GM12874 (cell line): ENCODE data around the gene ASAP3.

Experiments used
- TF ChIP-seq, protein P1 (sequence below): IDR thresholded peaks from 2 replicates; pipeline ENCODE4 v1.5.1; 2011; ENCODE audit warnings: low read depth, mild to moderate bottlenecking, control low read depth, low read length, moderate library complexity; ENCODE audit not compliant: insufficient read depth

Gene ASAP3

DNA sequence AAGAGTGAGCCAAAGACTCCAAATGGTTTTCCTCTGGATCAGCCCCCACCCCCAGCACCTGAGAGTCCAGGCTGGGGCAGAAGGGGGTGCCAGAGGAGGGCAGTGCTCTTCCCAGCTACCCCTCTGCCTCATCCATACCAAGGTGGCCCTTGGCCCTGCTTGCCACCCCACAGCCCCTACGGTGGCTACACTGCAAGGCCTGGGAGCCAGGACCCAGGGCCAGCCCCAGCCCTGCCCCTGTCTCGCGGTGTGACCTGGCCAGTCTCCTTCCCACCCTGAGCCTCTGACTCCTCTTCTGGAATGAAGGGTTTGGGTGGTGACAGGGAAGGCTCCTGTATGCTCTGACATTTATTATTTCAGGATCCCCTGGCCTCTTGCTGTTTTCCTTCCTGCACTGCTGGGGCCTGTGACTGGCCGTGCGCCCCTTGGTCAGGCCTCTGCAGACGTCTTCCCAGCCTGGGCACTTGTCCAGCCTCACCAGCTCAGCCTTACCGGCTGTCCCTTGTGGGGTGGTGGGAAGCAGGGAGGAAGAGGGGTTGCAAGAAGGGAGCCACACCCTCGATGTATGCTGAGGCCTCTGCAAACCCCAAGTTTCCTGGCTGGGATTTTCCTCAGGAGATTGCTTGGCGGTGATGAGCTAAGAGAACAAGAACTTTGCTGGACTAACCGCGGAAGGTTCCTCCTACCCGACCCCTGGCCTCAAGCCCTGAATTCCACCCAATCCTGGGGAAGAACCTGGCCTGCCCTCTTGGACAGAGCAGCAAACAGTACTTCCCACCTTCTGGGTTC, 13.5 kb downstream of the ASAP3 start:
- TF ChIP-seq, protein P1, sequence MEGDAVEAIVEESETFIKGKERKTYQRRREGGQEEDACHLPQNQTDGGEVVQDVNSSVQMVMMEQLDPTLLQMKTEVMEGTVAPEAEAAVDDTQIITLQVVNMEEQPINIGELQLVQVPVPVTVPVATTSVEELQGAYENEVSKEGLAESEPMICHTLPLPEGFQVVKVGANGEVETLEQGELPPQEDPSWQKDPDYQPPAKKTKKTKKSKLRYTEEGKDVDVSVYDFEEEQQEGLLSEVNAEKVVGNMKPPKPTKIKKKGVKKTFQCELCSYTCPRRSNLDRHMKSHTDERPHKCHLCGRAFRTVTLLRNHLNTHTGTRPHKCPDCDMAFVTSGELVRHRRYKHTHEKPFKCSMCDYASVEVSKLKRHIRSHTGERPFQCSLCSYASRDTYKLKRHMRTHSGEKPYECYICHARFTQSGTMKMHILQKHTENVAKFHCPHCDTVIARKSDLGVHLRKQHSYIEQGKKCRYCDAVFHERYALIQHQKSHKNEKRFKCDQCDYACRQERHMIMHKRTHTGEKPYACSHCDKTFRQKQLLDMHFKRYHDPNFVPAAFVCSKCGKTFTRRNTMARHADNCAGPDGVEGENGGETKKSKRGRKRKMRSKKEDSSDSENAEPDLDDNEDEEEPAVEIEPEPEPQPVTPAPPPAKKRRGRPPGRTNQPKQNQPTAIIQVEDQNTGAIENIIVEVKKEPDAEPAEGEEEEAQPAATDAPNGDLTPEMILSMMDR = no peak

DNA sequence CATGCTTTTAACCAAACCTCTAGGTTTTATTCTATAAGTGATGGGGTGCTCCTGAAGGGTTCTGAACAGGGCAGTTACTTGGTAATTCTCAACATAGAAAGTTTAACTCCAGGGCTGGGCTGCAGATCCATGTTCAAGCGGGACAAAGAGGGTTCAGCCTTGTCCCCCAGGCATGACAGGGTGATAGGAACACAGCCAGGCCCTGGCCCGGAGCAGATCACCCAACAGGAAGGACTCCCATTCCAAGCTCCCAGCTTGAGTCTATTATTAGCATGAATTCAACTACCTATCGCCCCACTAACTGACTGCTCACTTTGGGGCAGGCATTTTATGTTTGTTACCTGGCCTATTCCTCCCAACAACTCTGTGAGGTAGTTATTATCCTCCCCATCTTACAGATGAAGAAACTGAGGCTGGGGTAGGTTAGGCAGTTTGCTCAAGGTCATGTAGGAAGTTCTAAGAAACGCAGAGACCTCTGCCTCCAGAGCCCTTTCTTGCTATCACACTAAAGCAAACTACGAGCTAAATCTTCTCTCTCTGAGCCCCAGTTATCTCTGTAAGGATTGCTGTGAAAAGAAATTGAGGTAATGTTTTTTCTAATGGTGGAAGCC, 14.5 kb downstream of the ASAP3 start:
- TF ChIP-seq, protein P1 = no peak

DNA sequence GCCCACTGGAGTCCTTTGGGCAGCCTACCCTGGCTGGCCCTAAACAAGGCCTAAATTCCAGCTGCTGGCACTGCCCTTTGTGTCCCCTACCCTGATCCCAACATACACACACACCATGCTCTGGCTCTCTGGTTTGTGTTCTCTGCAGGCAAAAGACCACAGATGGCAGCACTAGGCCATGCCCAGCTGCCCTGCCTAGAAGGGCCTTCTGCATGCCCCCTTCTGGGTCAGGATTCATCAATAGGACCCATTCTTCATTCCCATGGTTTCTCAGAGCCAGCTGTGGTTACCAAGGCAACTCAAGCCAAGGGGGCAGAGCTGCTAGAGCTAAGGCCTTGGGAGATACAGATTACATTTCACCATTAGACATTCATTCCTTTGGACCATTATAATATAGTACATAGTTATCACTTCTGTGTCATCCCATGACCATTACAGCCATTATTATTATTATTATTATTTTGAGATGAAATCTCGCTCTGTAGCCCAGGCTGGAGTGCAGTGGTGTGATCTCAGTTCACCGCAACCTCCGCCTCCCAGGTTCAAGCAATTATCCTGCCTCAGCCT, 17.5 kb downstream of the ASAP3 start:
- TF ChIP-seq, protein P1 = no peak

DNA sequence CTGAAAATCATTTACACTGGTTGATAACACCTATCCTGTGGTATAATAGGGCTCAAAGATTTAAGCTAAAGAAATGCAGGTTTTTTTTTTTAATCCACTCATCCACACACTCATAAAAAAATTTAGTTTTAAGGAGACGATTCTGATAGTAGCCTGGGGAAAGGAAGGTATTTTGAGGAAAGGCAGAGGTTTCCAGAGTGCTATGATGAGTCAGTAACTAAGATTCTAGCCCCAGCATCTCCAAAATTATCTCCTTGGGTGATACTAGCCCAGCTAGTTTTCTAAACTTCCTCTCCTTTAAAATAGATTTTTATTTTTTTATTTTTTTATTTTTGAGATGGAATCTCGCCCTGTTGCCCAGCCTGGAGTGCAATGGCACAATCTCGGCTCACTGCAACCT, 20.7 kb downstream of the ASAP3 start:
- TF ChIP-seq, protein P1 = no peak

DNA sequence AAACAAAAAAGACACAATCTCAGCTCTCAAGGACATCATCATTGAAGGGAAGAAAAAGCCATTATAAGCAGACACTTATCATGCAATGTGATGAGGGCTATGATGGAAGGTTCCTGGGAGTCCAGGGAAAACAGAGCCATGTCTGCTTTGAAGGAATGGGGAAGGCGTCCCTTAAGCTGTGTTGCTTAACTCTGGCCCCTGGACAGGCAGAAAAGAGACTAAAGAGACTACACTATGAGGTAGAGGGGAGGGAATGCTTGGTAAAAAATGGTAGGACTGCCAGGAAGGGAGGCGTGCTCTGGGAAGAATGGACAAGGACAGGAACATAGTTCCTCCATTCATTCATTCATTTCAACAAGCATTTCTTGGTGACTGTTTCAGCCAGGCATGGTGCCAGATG, 21.2 kb downstream of the ASAP3 start:
- TF ChIP-seq, protein P1 = no peak

DNA sequence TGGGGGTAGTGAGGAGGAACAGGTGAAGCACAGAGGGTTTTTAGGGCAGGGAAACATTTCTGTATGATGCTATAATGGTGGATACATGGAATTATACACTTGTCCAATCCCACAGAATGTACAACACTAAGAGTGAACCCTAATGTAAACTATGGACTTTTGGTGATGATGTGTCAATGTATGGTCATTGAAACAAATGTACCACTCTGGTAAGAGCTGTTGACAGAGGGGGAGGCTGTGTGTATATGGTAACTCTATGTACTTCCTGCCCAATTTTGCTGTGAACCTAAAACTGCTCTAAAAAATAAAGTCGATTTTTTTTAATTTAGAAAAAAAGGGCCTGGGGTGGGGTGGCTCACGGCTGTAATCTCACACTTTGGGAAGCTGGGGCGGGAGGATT, 22.9 kb downstream of the ASAP3 start:
- TF ChIP-seq, protein P1 = no peak

DNA sequence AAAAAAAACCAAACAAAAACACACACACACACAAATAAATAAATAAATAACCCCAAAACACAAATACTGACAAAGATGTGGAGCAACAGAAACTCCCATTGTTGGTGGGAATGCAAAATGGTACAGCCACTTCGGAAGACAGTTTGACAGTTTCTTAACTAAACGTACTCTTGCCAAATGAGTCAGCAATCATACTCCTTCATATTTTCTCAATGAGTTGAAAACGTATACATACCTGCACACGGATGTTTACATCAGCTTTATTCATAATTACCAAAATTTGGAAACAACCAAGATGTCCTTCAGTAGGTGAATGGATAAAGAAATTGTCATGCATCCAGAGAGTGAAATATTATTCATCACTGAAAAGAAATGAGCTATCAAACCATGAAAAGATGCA, 23.5 kb downstream of the ASAP3 start:
- TF ChIP-seq, protein P1 = no peak
